Psoas muscle (tissue), 8 donors: ENCODE data around the gene PLK5. TPM values are rescaled to one million over a fixed set of nuclear protein-coding genes. Genes with fewer than 3 reads are reported as not detected.

ENCODE experiments used
- ATAC-seq, 4 donors: fragments of 200-7000 bp; cut with Tn5 transposase; one replicate each; pipeline ENCODE4 v1.9.1; 2020; ENCODE audit warnings: moderate library complexity in 3 of 4, mild to moderate bottlenecking in 2 of 4
- DNase-seq, 2 donors: peaks; one replicate each; pipeline ENCODE4 v3.0.0-alpha.2; 2020
- H3K27ac ChIP-seq: fragments of 200-600 bp; one replicate; pipeline ENCODE4 v1.8.0; 2022
- H3K27me3 ChIP-seq, 3 donors: fragments of 200-600 bp in 1 of 3; one replicate each; pipeline versions ENCODE4 v1.6.1 to v1.8.0; 2013 to 2022; ENCODE audit warnings: low read length in 2 of 3, mild to moderate bottlenecking in 2 of 3, moderate library complexity in 1 of 3; ENCODE audit not compliant: insufficient read depth in 3 of 3
- H3K36me3 ChIP-seq, 2 donors: fragments of 200-600 bp in 1 of 2; one replicate each; pipeline versions ENCODE4 v1.6.1 to v1.8.0; 2013 to 2022; ENCODE audit warnings: low read depth in 1 of 2, mild to moderate bottlenecking in 1 of 2, moderate library complexity in 1 of 2; ENCODE audit not compliant: insufficient read depth in 1 of 2
- H3K4me1 ChIP-seq: fragments of 200-600 bp; one replicate; pipeline ENCODE4 v1.8.0; 2022
- H3K4me3 ChIP-seq: fragments of 200-600 bp; one replicate; pipeline ENCODE4 v1.8.0; 2022; ENCODE audit warnings: mild to moderate bottlenecking
- H3K9me3 ChIP-seq: fragments of 200-600 bp; one replicate; pipeline ENCODE4 v1.8.0; 2022
- WGBS, 3 donors: extraction: QIAGEN DNeasy Blood & Tissue Kit; methylation state at CpG; one replicate each; pipeline versions ENCODE4 v1.1.6 to v1.1.7; 2013; 5-methylcytosine and 5-hydroxymethylcytosine counted together
- intact Hi-C, 2 donors: fragments of 100-400 bp; cut with DNase I; formaldehyde crosslinking; loops; one replicate each; pipeline versions ENCODE4 v1.11.0 to v1.14.2; 2022
- polyA plus RNA-seq, 3 donors: library from polyadenylated mRNA; stranded (reverse); fragments of 200-250 nt; gene quantifications; one replicate each; pipeline ENCODE4 v1.2.3, GENCODE V29; 2013
- total RNA-seq, 4 donors: library from RNA; stranded (reverse); fragmentation: NEBNext Ultra II Directional in 2 of 4; extraction: Animal tissue kit (Norgen Biotek cat#: 25700) in 2 of 4; gene quantifications; one replicate each; pipeline versions ENCODE4 v1.2.1 to v1.2.4, GENCODE V29; 2021 to 2023
- TF ChIP-seq, protein P1 (sequence below): fragments of 200-600 bp; IDR thresholded peaks from one replicate; pipeline ENCODE4 v1.8.0; 2022; ENCODE audit warnings: antibody characterized with exemption
- donor health status: healthy with polysubstance abuse.
- donor health status: DM: no; HTN: no; CAD: no; lungs with moderate emphysema.
- donor health status: Bipolar disorder and iron deficiency.
- donor health status: healthy.
- donor health status: DM: yes; HTN: yes; CAD: no.
- donor health status: DM: no; HTN: no; CAD: no.
- donor health status: DM: no; HTN: no; CAD: no.
- donor health status: DM: yes; HTN: yes; CAD: no.

Gene PLK5
- total and polyA plus RNA-seq, 7 donors = 0.03 to 0.35 TPM; not detected in 5

DNA sequence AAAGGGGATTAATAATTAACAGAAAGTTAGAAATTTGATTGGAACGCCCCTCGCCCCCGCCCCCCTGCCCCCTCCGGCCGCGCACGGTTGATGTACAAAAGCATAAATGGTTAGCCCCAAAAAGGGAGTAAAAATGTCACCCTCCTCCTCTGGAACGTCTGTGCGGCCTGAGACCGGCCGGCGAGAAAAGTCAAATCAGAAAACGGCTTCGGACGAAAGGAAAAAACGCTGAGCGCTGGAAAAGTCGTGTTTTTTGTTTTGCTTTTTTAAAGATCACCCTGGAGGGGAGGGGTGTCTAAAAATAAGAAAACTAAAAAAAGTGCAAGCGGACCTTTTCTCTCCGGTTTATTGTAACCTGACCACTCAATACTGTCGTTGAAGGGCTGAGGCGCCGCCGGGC, 31.1 kb downstream of the PLK5 start:
- TF ChIP-seq, protein P1, sequence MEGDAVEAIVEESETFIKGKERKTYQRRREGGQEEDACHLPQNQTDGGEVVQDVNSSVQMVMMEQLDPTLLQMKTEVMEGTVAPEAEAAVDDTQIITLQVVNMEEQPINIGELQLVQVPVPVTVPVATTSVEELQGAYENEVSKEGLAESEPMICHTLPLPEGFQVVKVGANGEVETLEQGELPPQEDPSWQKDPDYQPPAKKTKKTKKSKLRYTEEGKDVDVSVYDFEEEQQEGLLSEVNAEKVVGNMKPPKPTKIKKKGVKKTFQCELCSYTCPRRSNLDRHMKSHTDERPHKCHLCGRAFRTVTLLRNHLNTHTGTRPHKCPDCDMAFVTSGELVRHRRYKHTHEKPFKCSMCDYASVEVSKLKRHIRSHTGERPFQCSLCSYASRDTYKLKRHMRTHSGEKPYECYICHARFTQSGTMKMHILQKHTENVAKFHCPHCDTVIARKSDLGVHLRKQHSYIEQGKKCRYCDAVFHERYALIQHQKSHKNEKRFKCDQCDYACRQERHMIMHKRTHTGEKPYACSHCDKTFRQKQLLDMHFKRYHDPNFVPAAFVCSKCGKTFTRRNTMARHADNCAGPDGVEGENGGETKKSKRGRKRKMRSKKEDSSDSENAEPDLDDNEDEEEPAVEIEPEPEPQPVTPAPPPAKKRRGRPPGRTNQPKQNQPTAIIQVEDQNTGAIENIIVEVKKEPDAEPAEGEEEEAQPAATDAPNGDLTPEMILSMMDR = no peak
- DNase-seq = no peak
- H3K27ac ChIP-seq = no peak overlapping the region
- no peaks in the 10 kb centered on the region for H3K4me1 ChIP-seq
- no peak overlapping the region for H3K4me3 ChIP-seq
- H3K9me3 ChIP-seq = no peaks in the 10 kb centered on the region
- intact Hi-C loops = no loop called here
- WGBS, 3 donors = 87 to 89% (median 88%) methylated on average over 24 of the region's 24 CpGs
- ATAC-seq = no peak
- H3K36me3 ChIP-seq = no peaks in the 10 kb centered on the region
- H3K27me3 ChIP-seq = no peaks in the 10 kb centered on the region

DNA sequence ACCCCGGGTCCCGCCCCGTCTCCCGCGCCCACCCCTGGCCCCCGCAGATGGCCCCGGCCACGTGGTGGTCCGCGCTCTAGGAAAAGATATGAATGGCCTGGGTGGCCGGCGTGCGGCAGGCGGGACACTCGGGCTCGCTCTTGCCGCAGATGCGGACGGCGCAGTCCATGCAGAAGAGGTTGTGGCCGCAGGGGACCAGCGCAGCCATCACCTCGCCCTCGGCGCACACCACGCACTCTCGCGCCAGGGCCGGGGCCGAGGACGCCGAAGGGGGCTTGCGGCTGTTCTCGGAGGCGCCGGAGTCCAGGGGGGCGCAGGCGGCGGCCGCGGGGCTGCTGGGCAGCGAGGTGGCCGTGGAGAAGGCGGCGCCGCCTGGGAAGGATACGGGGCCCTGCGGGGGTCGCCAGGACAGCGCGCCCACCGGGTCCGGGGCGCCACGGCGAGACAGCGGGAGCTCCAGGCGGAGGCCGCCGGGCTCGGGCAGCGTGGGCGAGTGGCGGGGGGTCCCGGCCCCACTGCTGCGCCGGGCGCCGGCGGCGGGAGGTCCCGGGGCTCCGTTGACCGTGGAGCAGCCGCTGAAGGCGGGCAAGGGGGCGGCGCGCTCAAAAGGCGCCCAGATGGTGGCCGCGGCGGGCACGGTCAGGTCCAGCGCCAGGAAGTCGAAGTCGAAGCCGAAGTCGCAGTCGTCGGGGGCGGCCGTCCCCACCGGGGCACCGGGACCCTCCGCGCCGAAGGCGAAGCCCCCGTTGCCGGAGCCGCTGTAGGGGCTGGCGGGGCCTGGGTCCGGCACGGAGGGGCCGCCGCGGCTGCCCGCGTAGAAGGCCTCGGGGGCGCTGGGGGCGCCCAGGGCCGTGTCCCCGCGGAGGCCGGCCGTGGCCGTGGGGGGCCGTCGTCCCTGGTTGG, 31.9 kb downstream of the PLK5 start:
- intact Hi-C loops = no loop called here

DNA sequence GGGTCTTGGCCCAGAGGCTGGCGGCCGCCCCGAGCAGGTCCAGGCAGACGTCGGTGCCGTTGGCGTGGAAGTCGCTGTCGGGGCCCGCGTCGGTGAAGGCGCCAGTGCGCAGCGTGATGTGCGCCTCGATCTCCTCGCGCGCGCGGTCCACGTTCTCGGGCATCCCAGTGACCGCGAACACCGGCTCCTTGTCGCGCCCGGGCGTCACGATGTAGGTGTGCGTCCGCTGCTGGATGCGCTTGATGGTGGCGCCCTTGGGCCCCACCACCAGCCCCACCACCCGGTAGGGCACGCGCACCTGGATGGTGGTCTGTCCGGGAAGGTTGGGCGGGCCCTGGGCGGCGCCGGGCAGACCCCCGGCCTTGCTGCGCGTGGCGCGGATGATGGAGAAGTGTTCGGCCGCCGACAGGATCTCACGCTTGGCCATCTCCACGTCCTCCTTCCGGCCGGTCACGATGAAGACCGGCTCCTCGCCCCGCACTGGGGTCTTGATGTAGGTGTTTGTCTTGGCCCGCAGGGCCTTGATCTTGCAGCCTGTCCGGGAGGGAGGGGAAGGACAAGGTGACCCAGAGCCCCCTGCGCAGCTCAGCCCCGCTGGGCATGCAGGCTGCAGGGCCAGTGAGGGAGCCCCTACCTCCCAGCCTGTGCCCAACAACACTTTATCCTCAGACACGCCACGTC, 32.7 kb downstream of the PLK5 start:
- TF ChIP-seq, protein P1 = no peak
- Histone ChIP-seq H3K27me3 (no peaks in the 10 kb centered on the region), H3K4me1 (no peaks in the 10 kb centered on the region), H3K27ac (no peak overlapping the region), H3K9me3 (no peaks in the 10 kb centered on the region), H3K4me3 (no peak overlapping the region), H3K36me3 (no peaks in the 10 kb centered on the region)
- intact Hi-C loops = no loop called here
- 97% methylated on average over 62 to 66 of the region's 66 CpGs for WGBS, 3 donors
- no peak for DNase-seq
- ATAC-seq = no peak

More for the DNA sequence above, 31.9 kb downstream of the PLK5 start:
- 90 to 94% (median 93%) methylated on average over 56 to 121 of the region's 121 CpGs for WGBS, 3 donors
- TF ChIP-seq, protein P1 = no peak
- DNase-seq (no peak), ATAC-seq (no peak)
- Histone ChIP-seq H3K27ac (no peak overlapping the region), H3K27me3 (no peaks in the 10 kb centered on the region), H3K36me3 (no peaks in the 10 kb centered on the region), H3K4me1 (no peaks in the 10 kb centered on the region), H3K9me3 (no peaks in the 10 kb centered on the region), H3K4me3 (no peak overlapping the region)

DNA sequence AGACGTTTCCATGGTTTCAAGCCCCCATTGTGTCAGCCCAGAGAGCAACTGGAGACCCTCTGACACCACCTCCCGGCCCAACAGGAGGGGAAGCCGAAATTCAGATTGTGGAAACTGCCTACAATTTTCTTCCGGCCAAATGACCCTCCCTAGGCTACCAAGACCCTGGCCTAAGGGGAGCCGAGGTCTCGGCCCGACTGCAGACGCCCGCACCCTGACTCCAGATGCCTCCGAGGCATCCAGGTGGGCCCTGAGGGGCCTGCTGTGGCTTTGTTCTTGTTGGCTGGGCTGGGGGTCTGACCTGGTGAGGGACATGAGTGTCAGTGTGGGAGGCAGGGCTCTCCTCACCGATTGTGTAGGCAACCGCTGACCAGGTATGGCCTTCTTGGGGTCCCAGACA, 34.7 kb downstream of the PLK5 start:
- intact Hi-C loops = no loop called here
- Histone ChIP-seq H3K4me1 (no peaks in the 10 kb centered on the region), H3K36me3 (no peaks in the 10 kb centered on the region), H3K27me3 (no peaks in the 10 kb centered on the region), H3K4me3 (no peak overlapping the region), H3K27ac (no peak overlapping the region), H3K9me3 (no peaks in the 10 kb centered on the region)
- DNase-seq = no peak
- TF ChIP-seq, protein P1 = no peak
- ATAC-seq = no peak
- WGBS, 3 donors = 81 to 85% (median 82%) methylated on average over 12 of the region's 12 CpGs
